AG09319 (cell line): Measurements from ENCODE around the gene CAVIN1.

Experiments used
- DNase-seq: peaks from one replicate; pipeline ENCODE4 v3.0.0-alpha.2; 2010; ENCODE audit warnings: low read depth; ENCODE audit errors: extremely low read depth
- TF ChIP-seq, protein P1 (sequence below): IDR thresholded peaks from 2 replicates; pipeline ENCODE4 v1.5.1; 2011; ENCODE audit warnings: low read depth, mild to moderate bottlenecking, inconsistent platforms, low read length, moderate library complexity

CAVIN1 gene

DNA sequence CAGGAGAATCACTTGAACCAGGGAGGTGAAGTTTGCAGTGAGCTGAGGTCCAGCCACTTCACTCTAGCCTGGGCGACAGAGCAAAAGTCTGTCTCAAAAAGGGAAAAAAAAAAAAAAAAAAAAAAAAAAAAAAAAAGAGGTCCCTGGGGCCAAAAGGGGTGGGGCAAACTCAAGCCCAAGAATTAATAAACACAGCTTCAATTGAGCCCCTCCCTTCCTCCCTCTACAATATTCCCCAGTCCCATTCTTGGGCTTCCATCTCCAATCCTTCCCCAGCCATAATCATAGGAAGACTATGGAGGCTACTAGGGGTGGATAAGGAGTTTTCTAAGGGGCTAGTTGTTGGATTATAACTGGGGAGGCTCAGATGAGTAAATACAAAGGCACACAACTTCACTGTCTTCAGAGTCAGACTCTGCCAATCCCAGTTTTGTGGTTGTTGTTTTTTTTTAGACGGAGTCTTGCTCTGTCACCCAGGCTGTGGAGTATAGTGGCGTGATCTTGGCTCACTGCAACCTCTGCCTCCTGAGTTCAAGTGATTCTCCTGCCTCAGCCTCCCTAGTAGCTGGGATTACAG, 9.5 kb downstream of the CAVIN1 start:
- DNase-seq, result no peak
- TF ChIP-seq, protein P1, sequence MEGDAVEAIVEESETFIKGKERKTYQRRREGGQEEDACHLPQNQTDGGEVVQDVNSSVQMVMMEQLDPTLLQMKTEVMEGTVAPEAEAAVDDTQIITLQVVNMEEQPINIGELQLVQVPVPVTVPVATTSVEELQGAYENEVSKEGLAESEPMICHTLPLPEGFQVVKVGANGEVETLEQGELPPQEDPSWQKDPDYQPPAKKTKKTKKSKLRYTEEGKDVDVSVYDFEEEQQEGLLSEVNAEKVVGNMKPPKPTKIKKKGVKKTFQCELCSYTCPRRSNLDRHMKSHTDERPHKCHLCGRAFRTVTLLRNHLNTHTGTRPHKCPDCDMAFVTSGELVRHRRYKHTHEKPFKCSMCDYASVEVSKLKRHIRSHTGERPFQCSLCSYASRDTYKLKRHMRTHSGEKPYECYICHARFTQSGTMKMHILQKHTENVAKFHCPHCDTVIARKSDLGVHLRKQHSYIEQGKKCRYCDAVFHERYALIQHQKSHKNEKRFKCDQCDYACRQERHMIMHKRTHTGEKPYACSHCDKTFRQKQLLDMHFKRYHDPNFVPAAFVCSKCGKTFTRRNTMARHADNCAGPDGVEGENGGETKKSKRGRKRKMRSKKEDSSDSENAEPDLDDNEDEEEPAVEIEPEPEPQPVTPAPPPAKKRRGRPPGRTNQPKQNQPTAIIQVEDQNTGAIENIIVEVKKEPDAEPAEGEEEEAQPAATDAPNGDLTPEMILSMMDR, result no peak

DNA sequence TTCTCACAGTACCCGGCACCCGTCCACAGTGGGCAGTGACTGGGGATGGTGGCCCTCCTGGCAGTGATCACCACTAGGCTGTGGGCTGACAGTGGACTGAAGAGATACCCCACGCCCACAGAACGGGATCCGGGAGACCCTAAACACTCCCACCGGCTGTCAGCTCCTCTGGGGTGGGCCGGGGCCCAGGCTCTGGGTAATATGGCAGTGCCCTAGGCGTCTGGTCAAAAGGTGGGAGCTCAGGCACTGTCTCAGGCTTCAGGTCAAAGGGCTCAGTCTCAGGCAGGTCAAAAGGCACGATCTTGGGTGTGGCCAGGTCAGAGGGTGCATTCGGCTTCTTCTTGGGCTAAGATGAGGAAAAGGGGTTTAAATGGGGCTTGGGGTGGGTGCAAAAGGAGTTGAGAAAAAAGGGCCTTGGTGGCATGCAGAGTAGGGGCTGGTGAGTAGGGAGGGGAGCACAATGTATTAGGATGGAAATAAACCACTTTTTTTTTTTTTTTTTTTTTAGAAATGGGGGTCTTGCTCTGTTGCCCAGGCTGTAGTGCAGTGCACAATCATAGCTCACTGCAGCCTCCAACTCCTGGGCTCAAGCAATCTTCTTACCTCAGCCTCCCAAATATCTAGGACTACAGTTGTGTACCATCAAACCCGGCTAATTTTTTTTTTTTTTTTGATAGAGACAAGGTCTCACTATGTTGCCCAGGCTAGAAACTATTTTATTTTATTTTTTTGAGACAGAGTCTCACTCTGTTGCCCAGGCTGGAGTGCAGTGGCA, 11.0 kb downstream of the CAVIN1 start:
- TF ChIP-seq, protein P1, result no peak
- no peak for DNase-seq

DNA sequence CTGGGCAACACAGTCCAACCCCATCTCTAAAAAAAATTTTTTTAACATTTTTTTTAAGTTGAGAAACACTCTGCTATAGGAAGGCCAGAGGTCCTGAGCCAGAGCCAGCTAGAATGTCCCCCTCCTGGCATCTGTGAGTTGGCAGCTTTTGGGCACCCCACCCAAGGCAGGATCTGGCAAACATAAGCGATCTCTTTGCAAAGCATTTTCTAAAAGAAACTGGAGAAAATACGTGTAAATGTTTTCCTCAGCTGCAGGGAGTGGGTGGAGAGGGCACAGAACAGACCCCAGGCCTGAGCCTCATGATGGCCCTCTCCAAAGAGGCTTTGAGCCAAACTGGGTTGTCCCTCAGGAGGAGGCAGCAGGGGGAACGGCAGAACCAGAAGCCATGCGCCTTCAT, 11.7 kb downstream of the CAVIN1 start:
- no peak for DNase-seq
- TF ChIP-seq, protein P1, result no peak

DNA sequence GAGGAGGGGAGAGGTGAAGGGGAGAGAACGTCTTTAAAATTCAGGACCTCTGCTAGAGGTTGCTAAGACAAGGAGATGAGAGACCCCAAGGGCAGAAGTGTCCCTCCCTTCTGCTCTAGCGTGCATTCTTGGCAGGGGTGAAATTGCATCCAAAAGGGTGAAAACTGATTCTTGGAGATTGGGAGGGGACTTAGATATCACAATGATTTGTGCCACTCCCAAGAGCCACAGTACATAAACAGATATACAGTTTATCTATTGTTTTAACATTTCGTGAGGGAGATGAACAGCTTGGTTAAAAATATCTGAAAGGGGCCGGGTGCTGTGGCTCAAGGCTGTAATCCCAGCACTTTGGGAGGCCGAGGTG, 12.8 kb downstream of the CAVIN1 start:
- TF ChIP-seq, protein P1, result no peak
- DNase-seq, result no peak

DNA sequence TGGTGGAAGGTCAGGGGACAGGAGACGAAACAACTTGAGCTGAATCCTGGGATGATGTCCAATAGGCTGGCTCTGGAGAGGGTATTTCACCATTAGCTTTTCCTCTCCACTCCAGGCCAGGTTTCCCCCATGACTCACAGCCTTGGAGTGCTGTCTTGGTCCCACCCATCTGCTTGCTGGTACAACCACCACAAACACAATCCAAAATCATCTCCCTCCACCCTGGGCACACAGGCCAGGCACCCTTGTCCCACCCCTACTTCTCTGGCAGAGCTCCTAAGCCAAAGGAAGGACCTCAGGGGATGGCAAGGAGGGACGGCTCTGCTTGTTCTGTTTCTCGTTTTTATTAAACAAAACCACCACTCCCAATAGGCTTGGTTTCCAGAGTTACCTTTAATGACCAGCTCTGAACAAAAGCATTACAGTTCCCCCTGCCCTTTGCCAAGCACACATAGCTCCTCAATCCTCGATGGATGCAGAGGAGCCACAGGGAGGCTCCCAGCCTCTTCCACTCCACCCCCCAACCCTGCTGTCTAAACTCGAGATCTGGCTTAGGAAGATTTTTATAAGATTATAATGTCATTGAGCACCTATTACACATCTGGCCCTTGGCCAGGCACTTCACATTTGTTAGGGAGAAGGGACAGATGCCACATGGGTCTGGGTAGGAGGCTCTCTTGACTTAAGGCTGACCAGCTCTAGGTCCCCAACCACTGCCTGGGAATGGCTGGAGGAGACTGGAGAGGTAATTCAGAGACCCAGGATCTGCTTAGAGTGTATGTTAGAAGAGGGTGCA, 13.3 kb downstream of the CAVIN1 start:
- TF ChIP-seq, protein P1, result no peak
- peak; percentile 75 for DNase-seq

DNA sequence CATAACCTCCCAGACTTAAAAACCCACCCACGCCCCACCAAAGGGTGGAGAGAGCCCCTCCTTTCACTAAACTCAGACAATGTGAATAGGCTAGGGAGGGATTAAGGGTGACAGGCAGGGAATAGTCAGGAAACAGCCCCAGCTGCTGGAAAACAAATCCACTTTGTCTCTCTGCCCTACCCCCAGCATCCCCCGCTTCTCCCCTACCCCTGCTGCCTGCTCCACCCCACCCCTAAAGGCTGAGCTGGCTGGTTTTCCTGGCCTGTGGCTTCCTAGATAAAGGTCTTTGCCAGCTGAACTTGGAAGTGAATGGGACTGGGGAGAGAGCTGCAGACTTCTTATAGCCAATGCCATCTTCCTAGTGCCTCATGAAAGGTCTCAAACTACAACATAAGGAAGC, 15.0 kb downstream of the CAVIN1 start:
- TF ChIP-seq, protein P1, result no peak

More for the DNA sequence above, 15.0 kb downstream of the CAVIN1 start:
- no peak for DNase-seq
